ENCODE measurements around the gene COG2.
"Not testable (repeated sequence)": the region's sequence is repeated elsewhere in the genome, so short reads cannot be mapped to it uniquely, and the experiment has no call there.

Gene COG2

DNA sequence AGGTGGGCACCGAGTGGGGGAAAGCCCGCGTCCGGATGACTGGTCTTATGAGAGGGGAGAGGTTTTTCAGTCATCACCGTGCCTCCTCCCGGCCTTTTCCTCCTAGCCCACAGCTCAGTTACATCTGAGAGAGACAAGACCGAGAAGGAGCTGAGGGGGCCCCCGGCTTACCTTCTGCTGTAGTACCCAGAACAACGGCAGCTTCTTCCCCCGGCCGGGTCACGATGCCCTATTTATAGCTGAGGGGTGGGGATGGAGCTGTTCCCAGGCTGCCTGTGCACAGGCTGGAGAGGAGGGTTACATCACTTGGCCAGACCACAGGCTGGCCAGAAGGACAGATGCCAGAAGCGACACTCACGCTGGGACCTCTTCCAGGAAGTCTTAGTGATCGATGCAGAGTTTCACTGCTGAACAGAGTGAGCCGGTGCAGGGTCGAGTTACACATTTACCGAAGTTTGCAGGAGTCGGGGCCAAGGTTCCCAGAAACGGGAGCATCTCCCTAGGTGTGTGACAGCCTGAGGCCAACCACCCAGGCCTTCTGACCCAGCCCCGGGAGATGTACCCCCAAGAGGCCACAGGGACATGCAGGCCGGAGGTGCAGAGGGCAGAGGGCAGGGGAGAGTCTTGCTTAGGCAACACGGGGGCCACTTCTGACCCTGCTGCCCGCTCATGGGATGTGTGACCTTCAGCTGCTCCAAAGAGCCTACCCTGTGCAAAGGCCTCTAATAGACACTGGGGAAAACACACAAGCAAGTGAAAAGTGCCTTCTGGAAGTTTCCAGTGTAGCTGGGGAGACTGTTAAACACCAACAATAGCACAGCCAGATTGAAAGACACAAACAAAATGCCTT, 71.9 kb downstream of the COG2 start, which contains the start of gene AGT:
Gene AGT (minus strand): TSS at position 208 of the 850 bp plus-strand sequence. CDS start 3,299 bp downstream, outside the sequence.
- DNase-seq (ENCODE audit: low spot score), result peak; percentile 79

DNA sequence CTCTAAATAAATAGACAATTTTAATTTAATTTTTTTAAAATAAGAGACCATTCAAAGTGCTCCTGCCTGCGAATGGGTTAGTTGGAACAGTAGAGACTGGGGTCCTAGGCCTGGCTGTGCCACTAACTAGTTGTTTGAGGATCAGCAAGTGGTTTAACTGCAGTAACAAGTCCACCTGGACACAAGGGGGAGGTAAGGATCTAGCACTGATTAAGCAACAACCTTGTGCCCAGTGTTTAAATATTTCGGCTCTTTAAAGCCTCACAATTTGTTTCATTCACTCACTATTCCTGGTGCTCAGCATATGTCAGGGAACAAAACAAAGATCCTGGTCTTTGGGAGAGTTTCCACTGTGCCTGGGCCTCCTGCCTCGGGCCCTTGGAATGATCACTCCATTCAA, 73.2 kb downstream of the COG2 start:
- DNase-seq (ENCODE audit: low spot score), result no peak

DNA sequence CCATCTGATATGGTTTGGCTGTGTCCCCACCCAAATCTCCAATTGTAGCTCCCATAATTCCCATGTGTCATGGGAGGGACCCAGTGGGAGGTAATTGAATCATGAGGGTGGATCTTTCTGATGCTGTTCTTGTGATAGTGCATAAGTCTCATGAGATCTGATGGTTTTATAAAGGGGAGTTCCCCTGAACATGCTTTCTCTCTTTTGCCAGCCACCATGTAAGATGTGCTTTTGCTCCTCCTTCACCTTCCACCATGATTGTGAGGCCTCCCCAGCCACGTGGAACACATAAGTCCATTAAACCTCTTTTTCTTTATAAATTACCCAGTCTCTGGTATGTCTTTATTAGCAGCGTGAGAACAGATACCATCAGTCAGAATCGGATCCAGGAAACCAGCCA, 74.2 kb downstream of the COG2 start:
- DNase-seq (ENCODE audit: low spot score), result not testable (repeated sequence)

DNA sequence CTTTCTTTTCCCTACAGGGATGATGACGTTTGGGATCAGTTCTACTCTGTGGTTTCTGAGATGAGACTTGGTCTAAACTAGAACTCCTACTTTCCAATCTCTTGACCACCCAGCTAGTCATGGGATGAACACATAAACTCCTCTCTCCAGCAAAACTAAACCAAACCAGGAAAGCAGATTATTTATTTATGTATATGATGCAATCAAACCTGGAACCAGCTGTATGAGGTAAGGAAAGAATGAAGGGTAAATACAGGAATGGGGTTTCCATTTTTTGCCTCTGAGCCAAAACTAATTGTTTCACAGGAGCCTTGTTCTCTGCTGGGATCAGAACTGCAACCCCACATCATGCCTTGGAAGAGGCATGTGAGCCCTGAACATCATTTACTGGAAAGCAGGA, 75.0 kb downstream of the COG2 start:
- no peak for DNase-seq (ENCODE audit: low spot score)

DNA sequence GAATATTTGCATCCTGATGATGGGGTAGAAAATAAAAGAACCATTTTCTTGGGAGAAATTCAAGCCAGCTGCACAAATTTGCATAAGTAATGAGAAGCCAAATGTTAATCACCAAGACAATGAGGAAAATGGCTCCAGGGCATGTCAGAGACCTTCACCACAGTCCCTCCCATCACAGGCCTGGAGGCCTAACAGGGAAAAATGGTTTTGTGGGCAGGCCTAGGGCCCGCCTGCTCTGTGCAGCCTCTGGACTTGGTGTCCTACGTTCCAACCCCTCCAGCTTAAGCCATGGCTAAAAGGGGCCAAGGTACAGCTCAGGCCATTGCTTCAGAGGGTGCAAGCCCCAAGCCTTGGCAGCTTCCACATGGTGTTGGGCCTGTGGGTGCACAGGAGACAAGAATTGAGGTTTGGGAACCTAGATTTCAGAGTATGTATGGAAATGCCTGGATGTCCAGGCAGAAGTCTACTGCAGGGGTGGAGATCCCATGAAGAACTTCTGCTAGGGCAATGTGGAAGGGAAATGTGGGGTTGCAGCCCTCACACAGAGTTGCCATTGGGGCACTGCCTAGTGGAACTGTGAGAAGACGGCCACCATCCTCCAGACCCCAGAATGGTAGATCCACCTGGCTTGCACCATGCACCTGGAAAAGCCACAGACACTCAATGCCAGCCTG, 79.7 kb downstream of the COG2 start:
- not testable (repeated sequence) for DNase-seq (ENCODE audit: low spot score)

DNA sequence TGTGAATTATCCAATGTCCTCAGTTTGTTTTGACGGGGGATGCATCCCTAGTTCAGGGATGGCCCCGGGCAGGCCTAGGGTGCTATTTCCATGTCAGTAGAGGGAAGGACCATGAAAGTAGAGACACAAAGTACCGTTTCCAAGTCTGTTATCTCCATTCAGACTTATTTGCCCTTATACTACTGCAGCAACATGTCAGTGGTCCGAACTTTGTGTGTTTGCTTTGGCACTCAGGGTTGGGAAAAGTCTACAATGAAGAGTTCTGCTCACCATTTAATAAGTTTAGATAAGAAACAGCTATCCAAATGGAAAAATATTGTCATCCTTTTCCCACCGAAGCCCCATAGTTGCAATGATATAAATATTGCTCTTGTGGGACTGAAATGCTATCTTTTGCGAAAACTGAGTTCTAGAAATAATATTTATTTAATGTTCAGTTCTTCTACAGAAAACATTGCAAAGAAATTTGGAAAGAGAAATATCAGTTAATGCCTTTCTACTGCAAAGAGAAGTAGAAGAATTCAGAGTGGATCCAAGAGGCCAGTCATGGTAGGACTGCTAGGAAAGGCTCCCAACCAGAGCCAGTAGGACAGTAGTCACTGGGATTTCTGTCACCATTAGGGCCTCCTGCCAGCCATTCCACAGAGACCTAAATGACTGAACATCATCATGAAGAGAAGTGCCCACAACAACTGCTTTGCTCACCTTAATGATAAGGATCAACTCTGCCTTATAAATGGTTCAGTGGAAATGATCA, 83.2 kb downstream of the COG2 start:
- no peak for DNase-seq (ENCODE audit: low spot score)

DNA sequence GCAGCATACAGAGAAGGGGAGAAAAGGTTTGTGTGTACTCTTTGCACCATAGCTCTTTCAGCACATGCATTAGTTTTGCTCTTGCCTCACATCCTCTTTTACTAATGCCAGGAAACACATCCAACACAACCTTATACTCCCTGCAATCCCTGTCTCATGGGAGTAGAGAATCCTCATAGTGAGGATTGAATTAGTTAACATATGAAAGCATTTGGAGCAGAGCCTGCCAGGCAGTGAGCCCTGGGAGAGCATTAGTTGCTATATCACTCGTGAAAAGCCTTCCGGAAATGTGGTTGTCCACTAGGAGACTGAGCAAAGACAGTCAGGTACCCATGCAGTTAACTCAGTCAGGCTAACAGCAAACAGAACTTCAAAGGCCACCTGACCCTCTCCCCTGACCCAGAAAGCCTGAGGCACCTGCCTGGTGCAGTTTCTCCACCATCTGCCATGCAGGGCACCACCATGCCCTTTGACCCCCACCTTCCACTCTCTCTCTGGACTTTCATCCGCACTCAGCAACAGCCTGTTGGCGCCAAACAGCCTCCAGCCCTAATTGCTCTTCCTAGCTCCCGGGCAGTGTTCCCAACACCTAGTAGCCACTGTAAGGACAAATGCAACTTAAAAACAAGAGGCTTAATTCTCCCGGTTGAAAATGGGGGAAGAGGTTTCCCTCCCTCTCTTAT, 86.6 kb downstream of the COG2 start:
- DNase-seq (ENCODE audit: low spot score), result no peak

DNA sequence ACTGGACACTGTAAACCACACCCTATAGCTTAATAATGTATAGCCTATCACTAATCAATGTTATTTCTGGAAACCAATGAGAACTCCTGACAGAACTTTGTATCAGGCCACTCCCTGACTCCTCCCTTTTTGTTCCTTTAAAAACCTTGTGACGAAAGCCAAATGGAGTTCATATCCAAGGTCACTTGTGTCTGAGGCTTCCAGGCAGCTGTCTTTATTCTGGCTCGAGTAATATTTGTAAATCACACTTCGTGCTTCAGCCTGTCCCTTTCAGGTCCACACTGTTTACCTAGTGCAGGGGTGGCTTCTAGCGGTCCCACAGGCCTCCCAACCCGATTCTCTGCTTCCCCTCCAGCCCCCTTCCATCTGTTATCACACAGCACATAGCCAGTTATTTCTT, 88.7 kb downstream of the COG2 start:
- no peak for DNase-seq (ENCODE audit: low spot score)

DNA sequence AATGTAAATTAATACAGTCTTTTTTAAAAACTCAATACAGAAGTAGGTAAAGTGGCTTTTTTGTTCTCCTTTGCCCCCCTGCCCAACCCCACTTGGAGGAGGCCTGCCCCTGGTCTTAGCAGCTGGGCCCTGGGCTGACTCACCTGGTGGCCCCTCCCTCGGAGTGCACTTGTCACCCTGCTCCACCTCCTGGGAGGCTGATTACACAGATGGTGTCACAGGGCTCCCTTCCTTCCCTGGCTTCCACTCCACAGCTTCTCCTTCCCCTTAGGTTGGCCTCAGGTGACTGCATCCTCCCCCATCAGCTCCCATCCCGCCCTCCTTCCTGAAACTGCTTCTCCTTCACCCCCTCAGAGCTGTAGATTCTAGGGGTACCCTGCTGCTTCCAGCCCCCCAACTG, 93.2 kb downstream of the COG2 start:
- no peak for DNase-seq (ENCODE audit: low spot score)

DNA sequence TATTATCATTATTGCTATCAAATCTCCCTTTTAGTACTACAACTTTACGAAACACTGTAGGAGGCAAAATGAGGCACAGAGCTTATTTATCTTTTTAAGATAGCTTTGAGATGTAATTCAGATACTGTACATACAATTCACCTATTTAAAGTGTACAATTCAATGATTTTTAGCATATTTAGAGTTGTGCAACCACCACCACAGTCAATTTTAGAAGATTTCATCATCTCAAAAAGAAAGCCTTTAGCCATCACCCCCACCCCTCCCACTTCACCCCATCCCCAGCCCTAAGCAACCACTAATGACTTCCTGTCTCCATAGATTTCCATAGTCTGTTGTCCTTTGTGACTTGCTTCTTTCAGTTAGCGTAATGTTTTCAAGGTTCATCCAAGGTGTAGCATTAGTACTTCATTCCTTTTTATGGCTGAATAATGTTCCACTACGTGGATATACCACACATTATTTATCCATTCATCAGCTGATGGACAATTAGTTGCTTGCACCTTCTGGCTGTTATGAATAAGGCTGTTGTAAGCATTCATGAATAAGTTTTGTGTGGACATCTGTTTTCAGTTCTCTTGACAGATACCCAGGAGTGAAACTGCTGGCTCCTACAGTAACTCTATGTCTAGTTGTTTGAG, 95.5 kb downstream of the COG2 start:
- no peak for DNase-seq (ENCODE audit: low spot score)

DNA sequence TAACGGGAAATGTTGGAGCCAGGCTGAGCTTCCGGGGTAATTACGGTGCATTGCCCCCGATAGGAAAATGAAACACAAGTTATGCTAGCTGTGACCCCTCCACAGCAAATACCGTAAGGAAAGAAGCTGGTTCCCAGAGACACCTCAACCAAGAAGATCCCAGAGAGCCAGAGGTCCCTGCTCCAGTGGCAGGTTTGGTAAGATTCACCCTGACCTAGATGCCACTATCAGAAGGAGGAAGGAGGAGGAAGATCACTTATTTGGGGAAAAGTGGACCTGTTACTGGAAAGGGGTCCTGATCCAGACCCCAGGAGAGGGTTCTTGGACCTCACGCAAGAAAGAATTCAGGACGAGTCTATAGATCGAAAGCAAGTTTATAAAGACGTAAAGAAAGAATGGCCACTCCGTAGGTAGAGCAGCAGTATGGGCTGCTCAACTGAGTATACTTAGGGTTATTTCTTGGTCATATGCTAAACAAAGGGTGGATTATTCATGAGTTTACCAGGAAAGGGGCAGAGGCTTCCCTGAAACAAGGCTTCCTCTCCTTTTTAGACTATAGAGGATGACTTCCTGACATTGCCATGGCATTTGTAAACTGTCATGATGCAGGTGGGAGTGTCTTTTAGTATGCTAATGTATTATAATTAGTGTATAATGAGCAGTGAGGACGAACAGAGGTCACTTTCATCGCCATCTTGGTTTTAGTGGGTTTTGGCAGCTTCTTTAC, 97.4 kb downstream of the COG2 start:
- DNase-seq (ENCODE audit: low spot score), result no peak
